Posterior cingulate gyrus (tissue), 11 donors: Measurements from ENCODE around the gene PGK2.
"Not testable (repeated sequence)": the region's sequence is repeated elsewhere in the genome, so short reads cannot be mapped to it uniquely, and the experiment has no call there.

Experiments used
- DNase-seq, 10 donors: peaks; one replicate each; pipeline versions ENCODE4 v3.0.0 to v3.0.0-alpha.2; 2020 to 2021; ENCODE audit warnings: mixed read lengths in 3 of 10
- intact Hi-C: fragments of 100-400 bp; cut with DNase I; formaldehyde crosslinking; loops from one replicate; pipeline ENCODE4 v1.15.1; 2023

PGK2 gene

DNA sequence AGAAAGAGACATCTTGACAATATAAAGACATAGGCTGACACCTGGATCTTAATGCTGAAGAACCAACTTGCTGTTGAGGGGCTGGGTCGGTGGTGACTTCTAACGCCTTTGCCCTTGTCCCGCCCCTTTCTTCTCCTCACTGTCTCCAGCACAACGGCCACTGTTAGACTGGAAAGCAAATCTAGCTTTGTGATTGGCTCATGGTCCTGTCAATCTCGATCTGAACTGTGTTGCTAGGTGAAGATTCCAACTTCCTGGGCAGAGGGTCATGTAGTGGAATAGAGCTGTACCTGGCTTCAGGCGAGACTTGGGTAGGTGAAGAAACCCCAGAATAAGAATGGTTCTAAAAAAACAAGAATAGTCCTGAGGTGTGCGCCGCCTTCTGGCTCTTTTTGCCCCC is at the start of gene PGK2:
Gene PGK2, minus strand, starts transcription at position 110 of the 400 bp plus-strand sequence. Its CDS starts 98 bp downstream, at position 12.
- DNase-seq, result no peak
- intact Hi-C loops, result no loop called here

DNA sequence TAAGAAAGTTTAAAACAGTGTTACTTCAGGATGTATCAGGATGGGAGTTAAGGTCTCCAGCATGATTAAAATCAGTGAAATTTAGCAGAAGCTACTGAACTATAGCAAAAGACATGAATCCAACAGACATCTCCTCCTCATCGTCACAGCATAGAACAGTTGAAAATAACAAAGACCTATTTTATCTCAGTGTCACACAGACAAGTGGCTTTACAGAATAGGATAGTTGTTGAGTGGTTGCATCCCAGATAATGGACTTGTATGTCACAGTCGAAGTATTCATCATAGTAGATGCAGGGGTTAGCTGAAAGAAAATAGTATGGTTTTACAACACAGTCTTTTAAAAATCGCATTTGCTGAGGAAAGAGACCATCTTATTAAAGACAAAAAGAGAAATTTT is 48.1 kb upstream of the PGK2 start:
- intact Hi-C loops, result no loop called here
- DNase-seq, result no peak

DNA sequence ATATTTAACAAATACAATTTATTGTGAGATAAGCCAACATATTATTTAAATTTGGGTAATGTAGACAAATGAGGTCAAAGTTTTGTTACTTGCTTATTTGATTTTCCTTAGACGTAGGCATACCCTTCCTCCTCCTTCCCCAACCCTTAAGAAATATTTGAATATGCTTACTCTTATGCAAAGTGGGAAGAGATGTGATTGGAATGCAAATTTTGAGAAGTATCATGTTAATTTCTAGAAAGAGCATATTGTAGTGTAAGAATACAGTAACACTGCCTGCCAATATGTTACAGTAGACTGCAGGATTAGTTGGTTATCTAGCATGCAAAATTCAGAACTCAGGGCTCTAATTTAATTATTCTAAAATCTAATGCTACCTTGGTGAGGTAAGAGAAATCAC is 46.3 kb upstream of the PGK2 start:
- intact Hi-C loops, result no loop called here

DNA sequence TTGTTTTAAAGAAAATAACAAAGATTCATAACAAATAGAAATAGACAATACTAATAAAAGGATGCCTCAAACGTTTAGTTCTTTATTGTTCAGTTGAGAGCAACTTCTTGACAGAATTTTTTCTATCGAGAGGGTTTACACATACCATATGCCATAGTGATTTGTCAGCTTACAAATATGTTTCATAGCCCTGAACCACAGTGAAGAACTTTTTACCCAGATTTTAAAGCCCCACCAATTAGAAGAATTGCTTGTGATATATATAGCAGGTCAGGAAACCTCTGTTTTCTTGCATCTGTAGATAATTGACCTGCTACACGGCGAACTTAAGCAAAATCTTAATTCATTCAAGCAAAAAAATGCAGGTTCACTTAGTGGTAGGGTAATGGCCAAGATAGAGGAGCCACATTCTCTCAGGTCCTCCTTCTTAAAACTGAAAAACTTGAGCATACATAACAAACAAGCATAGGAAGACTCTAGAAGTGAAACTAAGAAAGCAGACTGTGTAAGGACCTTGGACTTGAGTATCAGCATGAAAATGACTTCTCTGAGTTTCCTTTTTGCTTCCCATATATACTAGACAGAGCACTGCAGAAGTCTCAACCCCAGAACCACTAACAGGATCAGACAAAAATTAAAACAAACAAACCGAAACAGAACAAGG is 39.8 kb upstream of the PGK2 start:
- intact Hi-C loops, result no loop called here
- no peak for DNase-seq

More for the DNA sequence above, 46.3 kb upstream of the PGK2 start:
- no peak for DNase-seq

DNA sequence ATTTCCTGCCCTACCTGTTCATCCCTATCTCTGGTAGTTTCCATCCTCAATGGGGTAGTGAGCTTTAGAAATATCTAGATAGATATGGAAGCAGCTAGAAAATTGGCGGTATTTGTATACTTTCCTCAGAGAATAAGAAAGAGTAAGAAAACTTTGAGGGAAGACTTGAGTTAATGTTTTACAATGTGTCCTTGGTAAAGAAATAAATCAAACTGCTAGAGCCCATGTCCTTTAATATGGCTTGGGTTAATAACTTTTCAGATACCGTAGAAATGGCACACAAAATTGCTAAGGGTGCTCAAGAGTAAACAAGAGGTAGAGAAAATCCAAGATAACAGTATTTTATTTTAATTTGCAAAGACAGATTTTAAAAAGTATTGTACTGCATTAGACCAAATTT is 28.1 kb upstream of the PGK2 start:
- no peak for DNase-seq
- intact Hi-C loops, result no loop called here

DNA sequence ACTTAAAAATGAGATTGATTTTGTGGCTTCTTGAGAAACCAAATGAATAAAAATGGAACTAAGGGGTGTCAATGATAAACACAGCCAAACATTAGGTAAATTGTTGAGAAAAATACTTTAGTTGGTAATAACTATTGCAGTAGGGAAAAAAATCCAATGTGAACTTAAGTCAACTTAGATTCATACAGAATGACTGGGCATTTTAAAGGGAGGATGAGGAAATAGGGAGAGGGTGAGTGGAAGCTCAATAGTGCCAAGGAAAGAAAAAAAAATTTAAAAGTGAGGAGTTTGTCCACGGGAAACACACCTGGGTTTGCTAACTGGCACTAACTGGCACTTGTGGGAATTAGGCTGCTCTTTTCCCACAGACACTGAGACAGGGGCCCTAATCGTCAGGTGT is 26.2 kb upstream of the PGK2 start:
- intact Hi-C loops, result no loop called here
- DNase-seq, result no peak

DNA sequence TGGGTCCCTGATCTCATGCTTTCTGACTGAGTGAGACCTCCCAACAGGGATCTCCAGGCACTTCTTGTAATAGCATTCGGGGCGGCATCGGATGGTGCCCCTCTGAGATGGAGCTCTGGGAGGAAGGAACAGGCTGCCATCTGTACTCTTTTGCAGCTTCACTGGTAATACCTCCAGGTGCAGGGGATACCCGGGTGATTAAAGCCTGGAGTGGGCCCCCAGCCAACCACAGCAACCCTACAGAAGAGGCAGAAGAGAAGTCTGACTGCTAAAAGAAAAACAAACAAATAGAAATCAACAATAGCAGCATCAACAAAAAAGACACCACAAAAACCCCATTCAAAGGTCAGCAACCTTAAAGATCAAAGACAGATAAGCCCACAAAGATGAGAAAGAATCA is 19.1 kb upstream of the PGK2 start:
- intact Hi-C loops, result no loop called here
- no peak for DNase-seq

DNA sequence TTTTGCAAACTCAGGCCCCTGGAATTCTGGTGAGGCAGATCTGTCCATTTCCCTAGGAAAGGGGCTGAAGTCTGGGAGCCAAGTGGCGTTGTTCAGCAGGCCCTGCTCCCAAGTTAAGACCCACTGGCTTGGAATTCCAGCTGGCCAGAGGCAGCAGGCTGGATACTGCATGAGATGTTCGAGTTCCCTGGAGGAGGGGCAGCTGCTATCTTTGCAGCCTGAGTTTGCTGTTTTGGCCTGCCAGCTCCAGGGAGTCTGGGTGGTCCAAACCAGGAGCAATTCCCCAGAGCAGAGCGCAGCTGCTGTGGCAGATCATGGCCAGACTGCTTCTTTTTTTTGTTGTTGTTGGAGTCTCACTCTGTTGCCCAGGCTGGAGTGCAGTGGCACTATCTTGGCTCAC is 18.2 kb upstream of the PGK2 start:
- intact Hi-C loops, result no loop called here
- peak in 1 of 10 donors; percentile 49 for DNase-seq

DNA sequence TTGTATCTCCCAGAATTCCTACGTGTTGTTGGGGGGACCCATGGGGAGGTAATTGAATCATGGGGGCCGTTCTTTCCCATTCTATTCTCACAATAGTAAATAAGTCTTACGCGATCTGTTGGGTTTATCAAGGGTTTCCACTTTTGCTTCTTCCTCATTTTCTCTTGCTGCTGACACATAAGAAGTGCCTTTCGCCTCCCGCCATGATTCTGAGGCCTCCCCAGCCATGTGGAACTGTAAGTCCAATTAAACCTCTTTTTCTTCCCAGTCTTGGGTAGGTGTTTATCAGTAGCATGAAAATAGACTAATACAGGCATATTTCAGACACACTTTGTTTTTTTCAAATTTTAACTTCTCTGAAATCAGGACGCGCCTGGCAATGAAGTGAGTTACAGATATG is 14.4 kb upstream of the PGK2 start:
- DNase-seq, result no peak
- intact Hi-C loops, result no loop called here

DNA sequence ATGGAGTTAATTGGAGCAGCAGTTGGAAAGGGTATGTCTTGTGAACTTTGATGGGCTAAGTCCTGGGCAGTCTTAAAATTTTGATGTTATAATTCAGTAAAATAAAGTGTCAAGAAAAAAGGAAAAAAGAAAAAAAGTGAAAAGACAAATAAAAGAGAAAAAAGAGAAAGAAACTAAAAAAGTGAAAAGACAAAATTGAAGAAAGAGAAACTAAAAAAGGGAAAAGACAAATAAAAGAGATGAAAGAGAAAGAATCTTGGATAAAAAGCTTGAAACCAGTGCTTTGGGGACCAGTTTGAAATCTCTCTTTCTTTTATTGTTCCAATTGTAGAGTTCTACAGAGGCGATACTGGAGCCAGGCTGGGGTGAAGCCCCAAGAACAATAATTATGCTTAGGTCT is 12.0 kb upstream of the PGK2 start:
- intact Hi-C loops, result no loop called here
- DNase-seq, result no peak

DNA sequence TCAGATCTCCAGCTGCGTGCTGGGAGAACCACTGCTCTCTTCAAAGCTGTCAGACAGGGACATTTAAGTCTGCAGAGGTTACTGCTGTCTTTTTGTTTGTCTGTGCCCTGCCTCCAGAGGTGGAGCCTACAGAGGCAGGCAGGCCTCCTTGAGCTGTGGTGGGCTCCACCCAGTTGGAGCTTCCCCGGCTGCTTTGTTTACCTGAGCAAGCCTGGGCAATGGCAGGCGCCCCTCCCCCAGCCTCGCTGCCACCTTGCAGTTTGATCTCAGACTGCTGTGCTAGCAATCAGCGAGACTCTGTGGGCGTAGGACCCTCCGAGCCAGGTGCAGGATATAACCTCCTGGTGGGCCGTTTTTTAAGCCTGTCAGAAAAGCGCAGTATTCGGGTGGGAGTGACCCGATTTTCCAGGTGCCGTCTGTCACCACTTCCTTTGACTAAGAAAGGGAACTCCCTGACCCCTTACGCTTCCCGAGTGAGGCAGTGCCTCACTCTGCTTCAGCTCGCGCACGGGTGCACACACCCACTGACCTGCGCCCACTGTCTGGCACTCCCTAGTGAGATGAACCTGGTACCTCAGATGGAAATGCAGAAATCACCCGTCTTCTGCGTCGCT is 9.9 kb upstream of the PGK2 start:
- DNase-seq, intact Hi-C loops: not testable (repeated sequence)

DNA sequence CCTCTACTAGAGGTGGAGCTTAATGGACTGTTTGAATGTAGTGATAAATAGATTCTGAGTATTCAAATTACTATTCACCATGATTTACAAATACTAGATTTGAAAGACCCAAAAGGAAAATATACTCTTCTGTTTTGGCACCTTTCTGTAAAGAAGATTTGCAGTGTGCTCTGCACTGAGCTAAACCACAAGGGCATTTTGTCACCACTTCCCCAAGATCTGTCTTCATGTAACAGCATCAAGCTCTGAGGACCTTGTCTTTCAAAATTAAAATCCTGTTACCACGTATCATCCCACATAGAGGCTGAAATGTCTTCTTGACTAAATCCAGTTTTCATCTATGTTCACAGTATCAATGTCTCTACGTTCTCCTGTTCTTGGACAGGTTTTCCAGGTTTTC is 3.3 kb upstream of the PGK2 start:
- intact Hi-C loops, result no loop called here
- DNase-seq, result no peak

DNA sequence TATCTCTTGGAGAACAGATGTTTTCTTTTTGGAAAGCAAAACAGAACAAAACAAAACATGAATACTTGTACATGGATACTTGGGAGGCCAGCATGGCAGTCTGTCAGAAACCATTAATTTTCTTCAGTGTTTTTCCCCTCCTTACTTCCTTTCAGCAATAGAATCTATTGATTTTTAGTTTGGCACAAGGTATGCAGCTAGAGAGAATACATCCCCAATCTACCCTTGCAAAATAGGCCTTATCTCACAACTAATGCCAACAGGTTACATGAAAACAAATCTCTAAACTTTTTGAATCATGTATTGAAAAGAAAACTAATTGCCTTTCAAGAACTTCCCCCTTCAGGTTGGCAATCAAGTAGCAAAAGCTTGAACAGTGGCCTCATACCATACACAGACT is 2.8 kb downstream of the PGK2 start:
- intact Hi-C loops, result no loop called here
- no peak for DNase-seq

DNA sequence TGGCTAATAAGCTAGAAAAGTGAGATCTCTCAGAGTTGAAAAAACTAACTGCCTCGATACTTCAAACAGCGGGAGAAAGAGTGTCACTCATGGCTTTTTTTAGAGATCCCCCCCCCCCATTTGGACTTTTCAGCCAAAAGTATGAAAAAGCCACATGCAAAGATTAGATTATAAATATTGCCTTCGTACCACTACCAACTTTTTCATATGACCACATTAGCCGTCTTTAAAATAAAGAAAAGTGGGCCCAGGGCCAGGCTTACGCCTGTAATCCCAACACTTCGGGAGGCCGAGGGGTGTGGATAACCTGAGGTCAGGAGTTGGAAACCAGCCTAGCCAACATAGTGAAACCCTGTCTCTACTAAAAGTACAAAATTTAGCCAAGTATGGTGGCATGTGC is 4.4 kb downstream of the PGK2 start:
- intact Hi-C loops, result no loop called here

DNA sequence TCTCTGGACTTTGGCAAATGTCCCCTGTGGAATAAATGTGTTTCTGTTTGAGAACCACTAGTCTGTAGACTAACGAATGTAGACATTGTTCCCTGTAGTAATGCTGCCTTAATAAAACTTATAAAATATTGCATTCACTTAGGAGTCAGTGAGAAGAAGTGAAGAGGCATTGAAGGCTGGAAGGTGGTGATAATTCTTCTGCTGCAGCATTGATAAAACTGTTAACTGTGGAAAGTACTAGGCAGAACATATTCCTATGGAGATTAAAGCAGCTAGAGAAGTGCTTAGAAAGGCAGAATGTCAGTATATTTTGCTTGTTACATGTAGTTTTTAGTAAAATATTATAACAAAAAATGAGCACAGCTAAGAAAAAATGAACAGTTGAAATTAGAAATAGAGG is 4.8 kb downstream of the PGK2 start:
- no peak for DNase-seq
- intact Hi-C loops, result no loop called here

More for the DNA sequence above, 4.4 kb downstream of the PGK2 start:
- DNase-seq, result no peak

DNA sequence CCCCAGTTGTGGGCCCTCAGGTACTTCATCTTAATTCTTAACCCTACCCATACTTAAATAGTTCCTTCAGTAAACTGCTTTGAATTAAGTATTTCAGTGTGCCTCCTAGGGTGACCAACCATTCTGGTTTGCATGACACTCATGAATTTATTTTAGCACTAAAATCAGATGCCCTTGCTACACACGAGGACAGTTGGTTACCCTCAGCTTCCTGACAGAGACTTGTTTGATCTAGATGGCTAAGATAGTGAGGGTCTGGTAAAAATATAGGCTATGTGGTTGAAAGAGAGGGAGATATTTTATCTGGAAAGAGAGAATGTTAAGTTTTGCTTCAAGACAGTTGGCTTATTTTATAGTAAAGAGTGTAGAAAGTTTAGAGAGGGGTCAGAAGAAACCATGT is 10.6 kb downstream of the PGK2 start:
- no peak for DNase-seq
- intact Hi-C loops, result no loop called here

DNA sequence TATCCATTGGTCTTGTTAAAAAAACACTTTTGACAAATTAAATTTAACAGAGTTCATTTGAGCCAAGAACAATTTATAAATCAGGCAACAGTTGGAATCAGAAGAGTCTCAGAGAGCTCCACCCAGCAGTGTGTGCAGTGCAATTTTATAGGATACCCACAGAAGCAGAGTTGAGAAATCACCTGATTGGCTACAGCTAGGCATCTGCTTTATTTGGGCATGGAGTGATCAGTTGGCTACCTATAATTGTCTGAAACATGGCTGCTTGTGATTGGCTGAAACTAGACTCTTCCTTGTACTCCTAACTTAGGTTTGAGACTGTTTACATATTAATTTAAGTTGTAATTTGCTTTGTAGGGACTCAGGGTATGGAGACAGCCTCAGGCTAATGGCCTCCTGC is 12.0 kb downstream of the PGK2 start:
- intact Hi-C loops, result no loop called here

DNA sequence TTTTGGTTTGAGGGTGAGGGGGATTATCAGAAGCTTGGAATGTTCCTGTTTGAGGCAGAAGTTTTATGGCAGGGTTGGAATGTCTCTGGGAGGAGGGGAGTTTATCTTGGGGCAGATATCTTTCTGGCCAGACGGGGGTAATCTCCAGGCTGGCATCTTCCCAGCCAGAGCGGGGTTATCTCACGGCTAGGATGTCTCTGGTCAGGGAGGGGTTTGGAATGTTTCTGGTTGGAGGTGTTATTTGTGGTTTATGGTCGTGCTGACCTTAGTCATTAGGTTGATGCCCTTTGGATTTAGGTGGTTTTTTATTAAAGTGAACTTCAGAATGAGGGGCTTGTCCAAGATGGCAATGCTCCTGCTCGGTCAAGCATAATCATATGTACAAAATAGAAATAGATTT is 14.8 kb downstream of the PGK2 start:
- intact Hi-C loops, result no loop called here
- DNase-seq, result no peak

More for the DNA sequence above, 12.0 kb downstream of the PGK2 start:
- DNase-seq, result no peak

DNA sequence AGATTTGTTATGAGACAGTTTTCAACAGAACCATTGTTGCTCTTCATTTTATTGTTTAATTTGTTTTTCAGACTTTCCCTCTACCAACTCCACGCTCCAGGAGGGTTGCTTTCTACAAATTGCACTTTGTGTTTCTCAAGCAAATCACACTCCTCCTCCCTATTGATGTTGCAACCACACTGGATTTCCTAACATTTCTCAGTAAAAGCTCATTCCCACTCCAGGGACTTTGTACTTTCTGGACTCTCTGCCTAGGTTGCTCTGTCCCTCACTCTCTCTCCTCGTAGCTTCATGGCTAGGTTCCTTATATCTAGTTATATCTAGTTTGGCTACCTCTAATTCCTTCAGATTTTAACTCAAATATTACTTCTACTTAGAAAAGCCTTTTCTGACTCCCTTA is 20.3 kb downstream of the PGK2 start:
- intact Hi-C loops, result no loop called here
- DNase-seq, result no peak

DNA sequence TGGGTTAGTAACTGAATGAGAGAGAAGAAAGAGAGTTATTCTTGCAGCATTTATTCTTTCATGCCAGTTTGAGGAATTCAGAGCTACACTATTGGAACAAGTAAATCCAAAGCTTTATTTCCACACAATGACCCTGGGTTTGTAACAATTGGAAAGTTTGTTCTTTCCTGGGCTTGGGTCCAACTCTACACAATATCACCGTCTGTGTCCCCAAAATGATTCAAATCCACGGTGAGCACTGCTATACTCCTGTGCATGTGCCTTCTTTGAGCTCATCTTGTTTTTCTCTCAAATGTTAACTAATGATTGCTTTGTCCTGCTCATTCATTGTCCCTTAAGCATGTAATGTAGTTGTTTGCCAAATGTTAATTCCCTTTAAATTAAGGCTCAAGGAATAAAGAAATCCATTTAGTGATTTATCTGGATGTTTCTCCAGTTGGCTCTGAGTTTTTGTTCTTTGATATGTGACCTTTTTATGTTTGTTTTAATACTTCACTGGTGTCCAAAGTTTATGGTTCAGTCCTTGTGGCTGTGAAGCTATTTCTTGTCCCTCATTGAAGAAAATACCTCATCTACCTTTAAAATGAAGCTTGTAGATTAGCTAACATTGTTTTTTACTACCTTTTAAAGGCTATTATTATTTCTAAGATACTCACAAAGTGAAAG is 22.4 kb downstream of the PGK2 start:
- intact Hi-C loops, result no loop called here
- no peak for DNase-seq

DNA sequence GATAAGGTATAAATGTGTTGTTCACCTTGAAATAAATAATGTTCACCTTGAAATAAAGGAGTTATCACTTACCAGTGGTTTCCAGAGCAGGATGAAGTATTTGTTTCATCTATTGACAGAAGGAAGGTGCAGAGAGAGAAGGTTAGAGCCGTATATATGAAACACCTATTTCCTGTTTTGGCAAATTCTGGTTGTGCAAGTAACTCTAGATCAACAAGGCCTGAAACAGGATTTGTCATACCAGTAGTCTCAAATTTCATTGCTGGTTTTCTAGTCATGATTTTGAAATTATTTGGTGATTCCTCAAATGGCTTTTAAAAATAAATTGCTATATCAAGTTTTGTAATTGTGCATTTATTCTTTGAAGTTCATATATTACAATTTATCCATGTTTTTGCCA is 42.8 kb downstream of the PGK2 start, which contains the start of gene CRISP3:
Gene CRISP3, minus strand, starts transcription at position 130 of the 400 bp plus-strand sequence. Its CDS starts 21 bp downstream, at position 109.
- intact Hi-C loops, result no loop called here
- DNase-seq, result no peak

DNA sequence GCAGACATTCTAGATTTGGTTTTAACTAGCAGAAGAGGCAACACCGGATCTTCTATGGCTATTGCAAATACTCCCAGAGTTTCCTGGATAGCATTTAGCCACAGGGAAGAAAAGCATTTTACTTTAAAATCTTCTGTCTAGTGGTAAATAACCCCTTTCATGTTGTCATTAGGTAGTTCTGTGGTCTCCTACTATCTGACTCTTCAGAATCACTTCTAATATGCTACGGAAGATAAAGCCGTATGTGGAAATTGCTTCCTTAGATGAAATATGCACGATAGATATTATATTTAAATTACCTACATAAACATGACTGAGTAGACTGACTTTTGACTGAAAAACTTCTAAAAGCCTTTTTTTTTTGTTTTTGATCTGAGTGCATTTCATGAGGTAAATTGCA is 43.7 kb downstream of the PGK2 start:
- DNase-seq, result no peak
- intact Hi-C loops, result no loop called here
